GM19025 (cell line): ENCODE data around the gene OR5M8.

Experiments
- ATAC-seq: cut with Tn5 transposase; IDR thresholded peaks from one replicate; pipeline ENCODE4 v1.9.1; 2021; ENCODE audit warnings: mild to moderate bottlenecking, low read depth, moderate library complexity; ENCODE audit not compliant: unreplicated experiment

The OR5M8 gene

GRCh38 chr11:56491270-56491669 lies at the start of gene OR5M8:
Gene OR5M8 (minus strand): TSS chr11:56491370. CDS start chr11:56491370, 0 bp downstream.
- ATAC-seq: no peak

GRCh38 chr11:56533054-56533740 lies 42.0 kb upstream of the OR5M8 start:
- ATAC-seq: no peak

GRCh38 chr11:56531856-56532255 lies 40.7 kb upstream of the OR5M8 start:
- no peak for ATAC-seq

- no peak for ATAC-seq
Observed at GRCh38 chr11:56522008-56522407, 30.8 kb upstream of the OR5M8 start.

- no peak for ATAC-seq
Observed at GRCh38 chr11:56513280-56513679, 22.1 kb upstream of the OR5M8 start.

GRCh38 chr11:56509439-56509838 lies 18.3 kb upstream of the OR5M8 start:
- ATAC-seq: no peak

- ATAC-seq: no peak
Observed at GRCh38 chr11:56497010-56497409, 5.8 kb upstream of the OR5M8 start.

- no peak for ATAC-seq
Observed at GRCh38 chr11:56495117-56495516, 3.9 kb upstream of the OR5M8 start.

GRCh38 chr11:56486801-56487200 lies 4.4 kb downstream of the OR5M8 start:
- no peak for ATAC-seq

- ATAC-seq: no peak
Observed at GRCh38 chr11:56474729-56475235, 16.4 kb downstream of the OR5M8 start.

GRCh38 chr11:56473252-56473651 lies 17.9 kb downstream of the OR5M8 start, which contains the start of gene OR5M3:
Gene OR5M3 (minus strand): TSS chr11:56473352. CDS start chr11:56470497, 2,855 bp downstream.
- no peak for ATAC-seq

- no peak for ATAC-seq
Observed at GRCh38 chr11:56457076-56457475, 34.1 kb downstream of the OR5M8 start.

- no peak for ATAC-seq
Observed at GRCh38 chr11:56453521-56453920, 37.6 kb downstream of the OR5M8 start.
